ENCODE data around the gene CFAP161. TPM values are rescaled to one million over a fixed set of nuclear protein-coding genes. Genes with fewer than 3 reads are reported as not detected.
"Not testable (repeated sequence)": the region's sequence is repeated elsewhere in the genome, so short reads cannot be mapped to it uniquely, and the experiment has no call there.

The CFAP161 gene
- total RNA-seq, 1 donor = 0.86 TPM

DNA sequence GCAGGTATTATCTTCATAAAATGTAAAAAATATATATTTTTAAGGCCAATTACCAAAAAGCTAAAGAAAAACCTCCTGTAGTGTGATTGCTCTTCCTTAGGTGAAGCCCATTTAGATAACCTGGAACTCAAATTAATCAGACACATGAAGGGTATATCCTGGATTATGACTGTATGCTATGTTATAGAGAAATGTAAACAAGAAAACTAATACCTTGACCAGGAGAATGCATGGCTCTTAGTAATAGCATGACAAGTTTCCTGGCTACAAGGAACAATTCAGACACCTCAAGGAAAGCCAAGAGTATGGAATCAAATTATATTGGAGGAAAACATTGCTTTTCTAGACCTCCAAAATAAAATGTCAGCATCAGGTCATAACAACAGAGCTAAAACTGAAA is 14.0 kb upstream of the CFAP161 start:
- H3K4me3 ChIP-seq (ENCODE audit: low read depth, low read length) = no peak overlapping the region
- TF ChIP-seq, protein P1, sequence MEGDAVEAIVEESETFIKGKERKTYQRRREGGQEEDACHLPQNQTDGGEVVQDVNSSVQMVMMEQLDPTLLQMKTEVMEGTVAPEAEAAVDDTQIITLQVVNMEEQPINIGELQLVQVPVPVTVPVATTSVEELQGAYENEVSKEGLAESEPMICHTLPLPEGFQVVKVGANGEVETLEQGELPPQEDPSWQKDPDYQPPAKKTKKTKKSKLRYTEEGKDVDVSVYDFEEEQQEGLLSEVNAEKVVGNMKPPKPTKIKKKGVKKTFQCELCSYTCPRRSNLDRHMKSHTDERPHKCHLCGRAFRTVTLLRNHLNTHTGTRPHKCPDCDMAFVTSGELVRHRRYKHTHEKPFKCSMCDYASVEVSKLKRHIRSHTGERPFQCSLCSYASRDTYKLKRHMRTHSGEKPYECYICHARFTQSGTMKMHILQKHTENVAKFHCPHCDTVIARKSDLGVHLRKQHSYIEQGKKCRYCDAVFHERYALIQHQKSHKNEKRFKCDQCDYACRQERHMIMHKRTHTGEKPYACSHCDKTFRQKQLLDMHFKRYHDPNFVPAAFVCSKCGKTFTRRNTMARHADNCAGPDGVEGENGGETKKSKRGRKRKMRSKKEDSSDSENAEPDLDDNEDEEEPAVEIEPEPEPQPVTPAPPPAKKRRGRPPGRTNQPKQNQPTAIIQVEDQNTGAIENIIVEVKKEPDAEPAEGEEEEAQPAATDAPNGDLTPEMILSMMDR (IDR thresholded peaks at IDR 0.05; ENCODE audit: insufficient read depth, low read depth, low read length) = no peak
- DNase-seq (ENCODE audit: low read depth) = no peak

DNA sequence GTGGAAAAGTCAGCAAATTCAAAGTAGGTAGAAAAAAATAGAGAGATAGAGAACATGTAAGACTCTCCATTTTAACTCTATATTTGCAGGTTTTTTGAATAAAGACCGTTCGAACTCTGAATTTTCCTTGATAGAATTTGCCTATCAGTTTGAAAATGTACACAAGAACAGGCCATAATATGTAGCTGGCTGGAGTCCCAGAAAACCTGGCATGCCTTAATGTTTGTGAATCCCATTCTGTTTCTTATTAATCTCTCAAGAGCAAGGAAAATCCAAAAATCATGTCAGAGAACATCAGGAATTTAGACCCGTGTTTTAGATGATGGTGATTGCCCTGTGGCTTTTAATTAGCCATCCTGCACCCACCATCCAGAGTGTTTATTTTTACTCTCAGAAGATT is 7.2 kb upstream of the CFAP161 start:
- TF ChIP-seq, protein P1 (IDR thresholded peaks at IDR 0.05; ENCODE audit: insufficient read depth, low read depth, low read length) = no peak
- no peak for DNase-seq (ENCODE audit: low read depth)
- H3K4me3 ChIP-seq (ENCODE audit: low read depth, low read length) = no peak overlapping the region

DNA sequence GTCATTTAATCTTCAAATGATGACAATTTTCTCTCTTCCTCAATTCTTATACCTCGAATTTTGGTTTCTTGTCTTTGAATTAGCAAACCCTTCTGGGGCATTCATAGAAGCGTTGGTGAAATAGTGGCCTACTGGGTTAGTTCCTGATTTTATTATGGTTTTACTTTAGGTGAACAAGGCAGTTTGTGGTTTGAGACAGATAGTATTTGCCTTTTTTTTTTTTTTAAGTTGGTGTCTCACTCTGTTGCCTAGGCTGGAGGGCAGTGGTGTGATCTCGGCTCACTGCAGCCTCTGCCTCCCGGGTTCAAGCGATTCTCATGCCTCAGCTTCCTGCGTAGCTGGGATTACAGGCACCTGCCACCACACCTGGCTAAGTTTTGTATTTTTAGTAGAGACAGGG is 7.4 kb downstream of the CFAP161 start:
- H3K4me3 ChIP-seq (ENCODE audit: low read depth, low read length); DNase-seq (ENCODE audit: low read depth): not testable (repeated sequence)

DNA sequence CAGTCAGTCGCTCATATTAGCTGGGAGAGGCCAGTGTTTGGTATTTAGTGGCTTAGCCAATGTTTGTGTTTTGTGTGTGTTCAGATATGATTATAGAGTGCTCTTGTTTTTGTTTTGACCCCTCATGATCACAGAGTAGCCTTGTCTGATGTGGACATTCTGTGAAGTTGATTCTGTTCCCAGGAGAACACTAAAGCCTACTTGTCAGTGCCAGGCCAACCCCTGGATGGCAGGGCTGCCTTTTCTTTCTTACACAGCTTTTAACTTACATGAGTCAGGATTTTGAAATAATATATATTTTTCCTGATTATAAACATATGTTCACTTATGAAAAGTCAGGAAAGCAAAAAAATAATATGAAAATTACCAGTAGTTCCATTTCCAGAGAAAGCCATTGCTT is 11.9 kb downstream of the CFAP161 start:
- H3K4me3 ChIP-seq (ENCODE audit: low read depth, low read length) = no peak overlapping the region

DNA sequence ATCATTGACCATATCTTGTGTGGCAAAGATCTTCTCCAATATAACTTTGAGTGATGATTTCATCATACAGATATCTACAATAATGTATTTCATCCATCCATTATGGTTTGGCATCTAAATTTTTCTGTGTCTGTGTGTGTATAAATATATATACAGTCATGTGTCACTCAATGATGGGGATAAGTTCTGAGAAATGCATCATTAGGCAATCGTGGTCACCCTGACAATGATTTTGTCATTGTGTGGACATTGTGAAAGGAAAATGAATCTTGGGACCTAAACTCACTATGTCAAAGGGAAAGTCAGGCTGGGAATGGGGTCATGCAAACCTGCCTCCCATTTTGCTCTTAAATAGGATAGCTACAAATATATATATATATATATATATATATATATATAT is 12.4 kb downstream of the CFAP161 start:
- TF ChIP-seq, protein P1 (IDR thresholded peaks at IDR 0.05; ENCODE audit: insufficient read depth, low read depth, low read length) = no peak
- no peak for DNase-seq (ENCODE audit: low read depth)
- no peak overlapping the region for H3K4me3 ChIP-seq (ENCODE audit: low read depth, low read length)

More for the DNA sequence above, 11.9 kb downstream of the CFAP161 start:
- TF ChIP-seq, protein P1 (IDR thresholded peaks at IDR 0.05; ENCODE audit: insufficient read depth, low read depth, low read length) = no peak
- DNase-seq (ENCODE audit: low read depth) = no peak

DNA sequence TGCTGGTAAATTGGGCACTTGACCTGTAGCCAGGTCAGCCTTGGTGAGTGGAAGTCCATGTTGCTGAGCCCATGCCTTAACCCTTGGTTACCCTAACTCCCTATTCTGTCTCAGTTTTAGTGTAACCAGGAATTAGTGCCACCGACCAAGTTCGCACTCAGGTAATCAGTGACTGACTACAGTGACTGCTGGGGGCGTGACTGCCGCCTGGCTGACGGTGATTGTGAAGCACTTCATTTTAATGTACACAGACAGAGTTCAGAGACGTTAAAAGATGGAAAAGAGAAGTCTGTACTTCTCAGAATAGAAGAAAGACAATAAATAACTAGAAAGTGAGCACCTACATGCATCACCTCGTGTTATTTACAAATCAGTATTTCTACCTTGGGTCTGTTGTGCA is 17.3 kb downstream of the CFAP161 start:
- no peak overlapping the region for H3K4me3 ChIP-seq (ENCODE audit: low read depth, low read length)
- DNase-seq (ENCODE audit: low read depth) = no peak
- TF ChIP-seq, protein P1 (IDR thresholded peaks at IDR 0.05; ENCODE audit: insufficient read depth, low read depth, low read length) = no peak

DNA sequence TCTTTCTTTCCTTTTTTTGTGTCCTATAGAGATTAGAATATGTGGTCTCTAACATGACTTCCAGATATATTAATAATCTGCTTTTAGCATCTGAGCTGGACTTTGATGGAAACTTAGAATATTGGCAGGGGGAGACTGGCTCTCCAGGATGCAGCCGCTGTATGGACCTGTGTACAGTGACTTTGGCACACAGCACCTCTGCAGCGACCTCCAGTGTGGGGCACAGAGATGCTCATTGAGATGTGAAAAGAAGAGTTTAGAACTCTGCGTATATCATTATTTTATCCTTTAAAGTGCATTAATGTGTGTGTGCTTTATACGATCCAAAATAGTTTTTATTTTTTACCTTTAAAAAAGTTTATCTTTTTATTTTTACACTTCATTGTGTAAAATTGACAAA is 18.3 kb downstream of the CFAP161 start:
- TF ChIP-seq, protein P1 (IDR thresholded peaks at IDR 0.05; ENCODE audit: insufficient read depth, low read depth, low read length) = no peak
- no peak overlapping the region for H3K4me3 ChIP-seq (ENCODE audit: low read depth, low read length)

More for the DNA sequence above, 18.3 kb downstream of the CFAP161 start:
- DNase-seq (ENCODE audit: low read depth) = no peak

Measured in fibroblast of villous mesenchyme (primary cell).